ENCODE data around the gene IL3.

DNA sequence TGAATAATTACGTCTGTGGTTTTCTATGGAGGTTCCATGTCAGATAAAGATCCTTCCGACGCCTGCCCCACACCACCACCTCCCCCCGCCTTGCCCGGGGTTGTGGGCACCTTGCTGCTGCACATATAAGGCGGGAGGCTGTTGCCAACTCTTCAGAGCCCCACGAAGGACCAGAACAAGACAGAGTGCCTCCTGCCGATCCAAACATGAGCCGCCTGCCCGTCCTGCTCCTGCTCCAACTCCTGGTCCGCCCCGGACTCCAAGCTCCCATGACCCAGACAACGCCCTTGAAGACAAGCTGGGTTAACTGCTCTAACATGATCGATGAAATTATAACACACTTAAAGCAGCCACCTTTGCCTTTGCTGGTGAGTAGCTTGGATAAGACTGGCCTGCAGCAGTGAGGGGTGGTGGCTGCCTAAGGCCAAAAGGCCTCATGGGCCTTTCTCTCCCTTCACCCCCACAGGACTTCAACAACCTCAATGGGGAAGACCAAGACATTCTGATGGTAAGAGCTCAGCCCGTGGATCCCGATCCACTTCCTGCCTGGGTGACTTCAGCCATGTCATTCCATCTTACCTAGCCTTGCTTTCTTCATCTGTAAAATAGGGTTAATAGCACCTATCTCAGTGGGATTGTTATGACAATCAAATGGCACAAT is at the start of gene IL3:
- TF ChIP-seq POLR2A (IDR thresholded peaks at IDR 0.05; ENCODE audit: low read depth, low read length): no peak
- no peak for TF ChIP-seq POU2F2 (IDR thresholded peaks at IDR 0.05; ENCODE audit: low read depth, low read length)
- no peak for TF ChIP-seq POLR2AphosphoS5 (IDR thresholded peaks at IDR 0.05; ENCODE audit: low read depth, low read length)

All from GM12891 (cell line).